ENCODE data around the gene AGPS. TPM values are rescaled to one million over a fixed set of nuclear protein-coding genes. Genes with fewer than 3 reads are reported as not detected.

AGPS gene
- total and polyA plus RNA-seq, 2 of the 13 experiments (the other 11 are each of a cell fraction or from before 2014, with no cell fraction given) = 39.4 to 99.0 TPM

- TF ChIP-seq ZNF766 (CRISPR knock-in tag; IDR thresholded peaks at IDR 0.05; ENCODE audit: borderline replicate concordance) = peak; percentile 76; the same call in 1 of the 2 replicates
- TF ChIP-seq AFF4 (CRISPR knock-in tag; IDR thresholded peaks at IDR 0.05) = no peak
- no peak for TF ChIP-seq SMAD1 (CRISPR knock-in tag; IDR thresholded peaks at IDR 0.05; ENCODE audit: borderline replicate concordance, low read depth)
- peak; percentile 84 for TF ChIP-seq RBM22 (optimal IDR thresholded peaks at IDR 0.05; ENCODE audit: low read length)
- no peak for TF ChIP-seq ZNF674 (CRISPR knock-in tag; IDR thresholded peaks at IDR 0.05; ENCODE audit: low read depth)
- TF ChIP-seq NFRKB (IDR thresholded peaks at IDR 0.05) = no peak
- TF ChIP-seq MATR3 (CRISPR knock-in tag; IDR thresholded peaks at IDR 0.05) = no peak
- TF ChIP-seq MED13 (CRISPR knock-in tag; IDR thresholded peaks at IDR 0.05) = peak; percentile 93
- no peak; the same call in 1 of the 2 replicates for TF ChIP-seq TGIF2 (CRISPR knock-in tag; IDR thresholded peaks at IDR 0.05)
- peak; percentile 69 for TF ChIP-seq XRCC5 (optimal IDR thresholded peaks at IDR 0.05; ENCODE audit: low read length)
- peak; percentile 77 for TF ChIP-seq TFE3 (CRISPR knock-in tag; IDR thresholded peaks at IDR 0.05)
- TF ChIP-seq KLF16 (CRISPR knock-in tag; IDR thresholded peaks at IDR 0.05) = peak in 1 of 2 experiments; percentile 94; a peak in 2 of 4 replicates
- TF ChIP-seq ZNF460 (CRISPR knock-in tag; IDR thresholded peaks at IDR 0.05; ENCODE audit: borderline replicate concordance) = peak; percentile 97
- no peak for TF ChIP-seq GTF2F1 (IDR thresholded peaks at IDR 0.05; ENCODE audit: low read length)
- TF ChIP-seq ZNF558 (CRISPR knock-in tag; IDR thresholded peaks at IDR 0.05; ENCODE audit: borderline replicate concordance) = no peak
- peak; percentile 86 for TF ChIP-seq BORCS8-MEF2B (CRISPR knock-in tag; IDR thresholded peaks at IDR 0.05)
- no peak for TF ChIP-seq SIX4 (CRISPR knock-in tag; IDR thresholded peaks at IDR 0.05)
- TF ChIP-seq HMG20B (CRISPR knock-in tag; conservative IDR thresholded peaks at IDR 0.05) = peak; percentile 89
- no peak for TF ChIP-seq HBP1 (CRISPR knock-in tag; IDR thresholded peaks at IDR 0.05; ENCODE audit: low read depth)
- TF ChIP-seq IRX3 (CRISPR knock-in tag; IDR thresholded peaks at IDR 0.05; ENCODE audit: borderline replicate concordance, low read depth) = peak; percentile 42; the same call in 1 of the 2 replicates
- TF ChIP-seq PITX1 (CRISPR knock-in tag; IDR thresholded peaks at IDR 0.05) = peak; percentile 94
- TF ChIP-seq TCF7L2 (IDR thresholded peaks at IDR 0.05; ENCODE audit: low read depth, low read length) = no peak
- TF ChIP-seq ZNF530 (CRISPR knock-in tag; IDR thresholded peaks at IDR 0.05; ENCODE audit: low read depth) = no peak
- no peak for TF ChIP-seq CREB3 (CRISPR knock-in tag; IDR thresholded peaks at IDR 0.05)
These were observed 5.1 kb downstream of the AGPS start (continued) for GRCh38 chr2:177397481-177398289.
